GM18517 (cell line): ENCODE measurements around the gene DPPA3.
"Not testable (repeated sequence)": the region's sequence is repeated elsewhere in the genome, so short reads cannot be mapped to it uniquely, and the experiment has no call there.

Source experiments
- ATAC-seq: cut with Tn5 transposase; IDR thresholded peaks from one replicate; pipeline ENCODE4 v1.9.1; 2021; ENCODE audit warnings: mild to moderate bottlenecking, moderate library complexity; ENCODE audit not compliant: unreplicated experiment

Gene DPPA3

GRCh38 chr12:7711133-7711532 is at the start of gene DPPA3:
DPPA3 (plus strand) TSS chr12:7711433; CDS start chr12:7711571, 138 bp downstream.
- no peak for ATAC-seq

GRCh38 chr12:7661741-7662140 is 49.5 kb upstream of the DPPA3 start:
- ATAC-seq = no peak

GRCh38 chr12:7666595-7666994 is 44.6 kb upstream of the DPPA3 start:
- ATAC-seq = no peak

- ATAC-seq = no peak
Observed at GRCh38 chr12:7667125-7667524, 44.1 kb upstream of the DPPA3 start.

- no peak for ATAC-seq
Observed at GRCh38 chr12:7668171-7668570, 43.1 kb upstream of the DPPA3 start.

- ATAC-seq = not testable (repeated sequence)
Observed at GRCh38 chr12:7675455-7675854, 35.8 kb upstream of the DPPA3 start.

GRCh38 chr12:7677432-7677888 is 33.8 kb upstream of the DPPA3 start:
- ATAC-seq = not testable (repeated sequence)

- no peak for ATAC-seq
Observed at GRCh38 chr12:7678744-7679143, 32.5 kb upstream of the DPPA3 start.

GRCh38 chr12:7679251-7680045 is 31.8 kb upstream of the DPPA3 start:
- no peak for ATAC-seq

- no peak for ATAC-seq
Observed at GRCh38 chr12:7681535-7681934, 29.7 kb upstream of the DPPA3 start.

- ATAC-seq = no peak
Observed at GRCh38 chr12:7693793-7694192, 17.4 kb upstream of the DPPA3 start.

- ATAC-seq = no peak
Observed at GRCh38 chr12:7694556-7695236, 16.5 kb upstream of the DPPA3 start.

- ATAC-seq = no peak
Observed at GRCh38 chr12:7695237-7695560, 16.0 kb upstream of the DPPA3 start.

- ATAC-seq = no peak
Observed at GRCh38 chr12:7695566-7696197, 15.6 kb upstream of the DPPA3 start, which contains the start of gene GDF3. GDF3 (minus strand) TSS chr12:7695775; CDS start chr12:7695728, 47 bp downstream.

- ATAC-seq = no peak
Observed at GRCh38 chr12:7705846-7706245, 5.4 kb upstream of the DPPA3 start.

- ATAC-seq = no peak
Observed at GRCh38 chr12:7709969-7710675, 1.1 kb upstream of the DPPA3 start.

GRCh38 chr12:7712841-7713442 is 1.7 kb downstream of the DPPA3 start:
- ATAC-seq = no peak

- no peak for ATAC-seq
Observed at GRCh38 chr12:7716381-7716780, 5.1 kb downstream of the DPPA3 start.

GRCh38 chr12:7719946-7720730 is 8.9 kb downstream of the DPPA3 start:
- ATAC-seq = no peak

GRCh38 chr12:7723926-7724325 is 12.7 kb downstream of the DPPA3 start:
- no peak for ATAC-seq
